Vagina (tissue), 2 donors: Measurements from ENCODE around the gene SEPTIN8. TPM values are rescaled to one million over a fixed set of nuclear protein-coding genes. Genes with fewer than 3 reads are reported as not detected.

Experiments
- DNase-seq, 2 donors: peaks; one replicate each; pipeline ENCODE4 v3.0.0-alpha.2; 2017; ENCODE audit errors: extremely low spot score in 2 of 2
- H3K27ac ChIP-seq: fragments of 200-600 bp; sonication (generic); one replicate; pipeline ENCODE4 v1.5.1; 2019
- H3K27me3 ChIP-seq: fragments of 200-600 bp; sonication (generic); one replicate; pipeline ENCODE4 v1.5.1; 2019
- H3K36me3 ChIP-seq, 2 donors: fragments of 200-600 bp; sonication (generic); one replicate each; pipeline ENCODE4 v1.5.1; 2017 to 2019
- H3K4me1 ChIP-seq: fragments of 200-600 bp; sonication (generic); one replicate; pipeline ENCODE4 v1.5.1; 2019
- H3K4me3 ChIP-seq, 2 donors: fragments of 200-600 bp; sonication (generic); 1 replicate in 1 of 2; 2 replicates in 1 of 2; pipeline ENCODE4 v1.5.1; 2016 to 2019
- H3K9me3 ChIP-seq: fragments of 200-600 bp; sonication (generic); one replicate; pipeline ENCODE4 v1.5.1; 2019
- CTCF ChIP-seq, 3 experiments: fragments of 450-650 bp in 2 of 3; fragments of 200-600 bp in 1 of 3; sonication (generic) in 1 of 3; IDR thresholded peaks; one replicate each; pipeline ENCODE4 v1.5.1; 2017 to 2019; ENCODE audit warnings: antibody characterized with exemption in 3 of 3, mild to moderate bottlenecking in 2 of 3, moderate library complexity in 2 of 3
- POLR2A ChIP-seq, 2 donors: fragments of 450-650 bp; IDR thresholded peaks; one replicate each; pipeline ENCODE4 v1.6.1; 2017; ENCODE audit warnings: antibody characterized with exemption in 2 of 2, mild to moderate bottlenecking in 2 of 2, moderate library complexity in 2 of 2
- POLR2AphosphoS5 ChIP-seq, 2 donors: sonication (generic); formaldehyde crosslinking; IDR thresholded peaks; one replicate each; pipeline ENCODE4 v1.9.0; 2017; ENCODE audit warnings: antibody characterized with exemption in 2 of 2, mild to moderate bottlenecking in 2 of 2, low read depth in 1 of 2; ENCODE audit not compliant: insufficient read depth in 1 of 2
- intact Hi-C: fragments of 100-400 bp; cut with DNase I; formaldehyde crosslinking; loops from one replicate; pipeline ENCODE4 v1.15.1; 2023
- total RNA-seq: library from RNA; depleted of rRNA; stranded (reverse); fragments of >200 nt; gene quantifications from one replicate; pipeline ENCODE4 v1.2.3, GENCODE V29; 2016

The SEPTIN8 gene
- total RNA-seq, 1 donor from 2014 or later = 52.8 TPM

GRCh38 chr5:132737982-132738681 lies 38.9 kb downstream of the SEPTIN8 start:
- no peak for DNase-seq
- H3K4me1 ChIP-seq = peaks cover 17% of the 10 kb centered on the region
- no peaks in the 10 kb centered on the region for H3K36me3 ChIP-seq
- H3K27ac ChIP-seq = no peak overlapping the region
- no peaks in the 10 kb centered on the region for H3K9me3 ChIP-seq
- no peak for TF ChIP-seq POLR2AphosphoS5 (IDR thresholded peaks at IDR 0.05; ENCODE audit: insufficient read depth in 1 of 2, low read depth in 1 of 2)
- no peak for TF ChIP-seq POLR2A (IDR thresholded peaks at IDR 0.05)
- no peak for TF ChIP-seq CTCF (IDR thresholded peaks at IDR 0.05)
- H3K27me3 ChIP-seq = no peaks in the 10 kb centered on the region
- peak overlapping the region in 1 of 2 donors; percentile 75 for H3K4me3 ChIP-seq
- intact Hi-C loops = no loop called here

GRCh38 chr5:132736853-132737833 lies 39.9 kb downstream of the SEPTIN8 start, which contains the start of gene KIF3A:
Gene KIF3A, minus strand, starts transcription at chr5:132737546. Its CDS starts 127 bp downstream, at chr5:132737419.
- H3K36me3 ChIP-seq = no peaks in the 10 kb centered on the region
- peak within 1 kb of the TSS; percentile 75 to 77 for H3K4me3 ChIP-seq
- DNase-seq = peak in 1 of 2 donors; percentile 91
- intact Hi-C loops = no loop called here
- no peaks in the 10 kb centered on the region for H3K27me3 ChIP-seq
- TF ChIP-seq POLR2AphosphoS5 (IDR thresholded peaks at IDR 0.05; ENCODE audit: insufficient read depth in 1 of 2, low read depth in 1 of 2) (peak; percentile 83 to 95), CTCF (IDR thresholded peaks at IDR 0.05) (no peak), POLR2A (IDR thresholded peaks at IDR 0.05) (peak in 1 of 2 donors; percentile 40)
- peak within 1 kb of the TSS; percentile 62 for H3K27ac ChIP-seq
- peaks cover 17% of the 10 kb centered on the region for H3K4me1 ChIP-seq
- no peaks in the 10 kb centered on the region for H3K9me3 ChIP-seq

GRCh38 chr5:132734687-132735086 lies 42.4 kb downstream of the SEPTIN8 start:
- no peak overlapping the region for H3K4me3 ChIP-seq
- H3K36me3 ChIP-seq = no peaks in the 10 kb centered on the region
- DNase-seq = no peak
- H3K27me3 ChIP-seq = no peaks in the 10 kb centered on the region
- intact Hi-C loops = no loop called here
- no peak overlapping the region for H3K27ac ChIP-seq
- no peaks in the 10 kb centered on the region for H3K9me3 ChIP-seq
- no peak for TF ChIP-seq CTCF (IDR thresholded peaks at IDR 0.05)
- TF ChIP-seq POLR2AphosphoS5 (IDR thresholded peaks at IDR 0.05; ENCODE audit: insufficient read depth in 1 of 2, low read depth in 1 of 2) = no peak
- TF ChIP-seq POLR2A (IDR thresholded peaks at IDR 0.05) = no peak
- peaks cover 17% of the 10 kb centered on the region for H3K4me1 ChIP-seq

GRCh38 chr5:132733499-132734148 lies 43.4 kb downstream of the SEPTIN8 start:
- no peak overlapping the region for H3K27ac ChIP-seq
- intact Hi-C loops = no loop called here
- peaks cover 17% of the 10 kb centered on the region for H3K4me1 ChIP-seq
- TF ChIP-seq CTCF (IDR thresholded peaks at IDR 0.05) = no peak
- no peak for TF ChIP-seq POLR2AphosphoS5 (IDR thresholded peaks at IDR 0.05; ENCODE audit: insufficient read depth in 1 of 2, low read depth in 1 of 2)
- TF ChIP-seq POLR2A (IDR thresholded peaks at IDR 0.05) = no peak
- no peaks in the 10 kb centered on the region for H3K36me3 ChIP-seq
- no peaks in the 10 kb centered on the region for H3K9me3 ChIP-seq
- H3K27me3 ChIP-seq = no peaks in the 10 kb centered on the region
- DNase-seq = no peak
- no peak overlapping the region for H3K4me3 ChIP-seq
